GM12878 (cell line): ENCODE data around the gene SLC9C2. TPM values are rescaled to one million over a fixed set of nuclear protein-coding genes. Genes with fewer than 3 reads are reported as not detected.

ENCODE experiments used
- ATAC-seq: fragments of 200-7000 bp; cut with Tn5 transposase; 3 replicates; pipeline ENCODE4 v1.9.1; 2020; ENCODE audit warnings: mild to moderate bottlenecking, moderate library complexity
- BruUV-seq: library from RNA; stranded (reverse); fragments of 400-500 nt; replicated peaks from 2 replicates; lab custom pipeline; 2021; lab: Mats Ljungman, UMichigan
- CTCF ChIA-PET: fragments of 300-600 bp; sonication (Branson Sonifier 250); formaldehyde crosslinking; extraction: SDS; loops from one replicate; lab custom pipeline; 2021; ENCODE audit warnings: inconsistent platforms; lab: Yijun Ruan, JAX
- POLR2A ChIA-PET: fragments of 350-600 bp; formaldehyde crosslinking; extraction: SDS; loops from one replicate; lab custom pipeline; 2021; ENCODE audit warnings: inconsistent platforms; lab: Charles Lee
- RAD21 ChIA-PET: fragments of 300-600 bp; sonication (Branson Sonifier 250); formaldehyde crosslinking; loops from one replicate; lab custom pipeline; 2023; ENCODE audit warnings: antibody characterized with exemption; ENCODE audit not compliant: unreplicated experiment; lab: Charles Lee
- SMC1A ChIA-PET: fragments of 300-600 bp; sonication (Branson Sonifier 250); formaldehyde crosslinking; loops from one replicate; lab custom pipeline; 2023; ENCODE audit not compliant: unreplicated experiment, uncharacterized antibody; lab: Charles Lee
- DNase-seq: peaks from one replicate; pipeline ENCODE4 v3.0.0-alpha.2; 2011; ENCODE audit warnings: low read depth, low spot score
- FAIRE-seq: peaks from 3 replicates; lab custom pipeline; 2011; peaks lifted over from hg19 to GRCh38; lab: Jason Lieb, UNC
- H2AFZ ChIP-seq: 2 replicates; pipeline ENCODE4 v1.6.0; 2011; ENCODE audit warnings: low read depth, low read length, control low read depth; ENCODE audit not compliant: control insufficient read depth
- H3K27ac ChIP-seq: 2 replicates; pipeline ENCODE4 v1.5.1; 2011; ENCODE audit warnings: control low read depth; ENCODE audit not compliant: control insufficient read depth, insufficient read depth
- H3K27me3 ChIP-seq, 2 experiments: replicated peaks in 1 of 2; 2 replicates each; pipeline versions ENCODE4 v1.6.0 to v1.6.1; 2011; ENCODE audit warnings: low read length in 1 of 2; ENCODE audit not compliant: control insufficient read depth in 2 of 2, insufficient read depth in 2 of 2
- H3K36me3 ChIP-seq, 2 experiments: 2 replicates each; pipeline ENCODE4 v1.5.1; 2011; ENCODE audit warnings: low read length in 1 of 2; ENCODE audit not compliant: control insufficient read depth in 2 of 2, insufficient read depth in 2 of 2
- H3K4me1 ChIP-seq: 2 replicates; pipeline ENCODE4 v1.6.1; 2011; ENCODE audit warnings: mild to moderate bottlenecking, low read length, moderate library complexity, mixed read lengths; ENCODE audit not compliant: control insufficient read depth, insufficient read depth
- H3K4me2 ChIP-seq: 2 replicates; pipeline ENCODE4 v1.6.0; 2011; ENCODE audit warnings: control low read depth; ENCODE audit not compliant: control insufficient read depth, insufficient read depth
- H3K4me3 ChIP-seq: fragments of 200-600 bp; sonication (generic); 2 replicates; pipeline ENCODE4 v1.5.1; 2016
- H3K79me2 ChIP-seq: 2 replicates; pipeline ENCODE4 v1.6.0; 2011; ENCODE audit warnings: low read length; ENCODE audit not compliant: control insufficient read depth, insufficient read depth
- H3K9ac ChIP-seq: 2 replicates; pipeline ENCODE4 v1.8.0; 2011; ENCODE audit warnings: low read length, control low read depth, mixed read lengths; ENCODE audit not compliant: control insufficient read depth, insufficient read depth
- H3K9me3 ChIP-seq: replicated peaks from 3 replicates; pipeline ENCODE4 v1.5.1; 2011; ENCODE audit warnings: mild to moderate bottlenecking, low read length; ENCODE audit not compliant: control insufficient read depth, insufficient read depth
- H4K20me1 ChIP-seq: 2 replicates; pipeline ENCODE4 v1.6.0; 2011; ENCODE audit not compliant: control insufficient read depth, insufficient read depth
- CEBPB ChIP-seq, 2 experiments: fragments of 150-350 bp in 1 of 2; IDR thresholded peaks; 2 replicates each; pipeline ENCODE4 v1.6.1; 2012 to 2014; ENCODE audit warnings: low read depth in 2 of 2, low read length in 2 of 2, borderline replicate concordance in 1 of 2, inconsistent platforms in 1 of 2
- E4F1 ChIP-seq: fragments of 450-650 bp; IDR thresholded peaks from 2 replicates; pipeline ENCODE4 v1.6.1; 2018; ENCODE audit warnings: borderline replicate concordance, mild to moderate bottlenecking; ENCODE audit not compliant: partially characterized antibody
- EGR1 ChIP-seq, 2 experiments: IDR thresholded peaks; 1 replicate in 1 of 2; 2 replicates in 1 of 2; pipeline ENCODE4 v1.6.1; 2011 to 2012; ENCODE audit warnings: low read depth in 2 of 2, low read length in 2 of 2, borderline replicate concordance in 1 of 2, mild to moderate bottlenecking in 1 of 2, moderate library complexity in 1 of 2
- FOS ChIP-seq: IDR thresholded peaks from 3 replicates; pipeline ENCODE4 v1.6.1; 2011; ENCODE audit warnings: borderline replicate concordance; ENCODE audit not compliant: insufficient read length; ENCODE audit errors: extremely low read depth
- FOXM1 ChIP-seq: IDR thresholded peaks from 2 replicates; pipeline ENCODE4 v1.6.1; 2012; ENCODE audit warnings: low read depth, mild to moderate bottlenecking, inconsistent platforms, low read length, moderate library complexity
- IRF3 ChIP-seq: fragments of 450-650 bp; IDR thresholded peaks from 2 replicates; pipeline ENCODE4 v1.6.1; 2014; ENCODE audit warnings: mild to moderate bottlenecking
- KAT2A ChIP-seq: conservative IDR thresholded peaks from 2 replicates; pipeline ENCODE4 v1.6.1; 2011; ENCODE audit warnings: low read depth, low read length; ENCODE audit not compliant: control insufficient read depth
- KDM1A ChIP-seq: fragments of 200-600 bp; sonication (generic); IDR thresholded peaks from 2 replicates; pipeline ENCODE4 v1.6.1; 2016; ENCODE audit warnings: borderline replicate concordance
- MTA2 ChIP-seq: fragments of 450-650 bp; IDR thresholded peaks from 2 replicates; pipeline ENCODE4 v1.6.1; 2016; ENCODE audit warnings: low read depth, mild to moderate bottlenecking, moderate library complexity
- MYB ChIP-seq: fragments of 150-350 bp; IDR thresholded peaks from 2 replicates; pipeline ENCODE4 v1.6.1; 2014; ENCODE audit warnings: mild to moderate bottlenecking, low read depth, low read length, borderline replicate concordance
- NR2C2 ChIP-seq: IDR thresholded peaks from 2 replicates; pipeline ENCODE4 v1.6.1; 2011; ENCODE audit warnings: borderline replicate concordance, low read depth; ENCODE audit not compliant: control insufficient read depth, insufficient read length
- SREBF1 ChIP-seq: IDR thresholded peaks from 2 replicates; pipeline ENCODE4 v1.6.1; 2012; ENCODE audit warnings: mild to moderate bottlenecking, low read length
- WGBS: methylation state at CpG from one replicate; pipeline ENCODE4 v1.1.6; 2016; ENCODE audit warnings: low lambda C conversion rate; ENCODE audit not compliant: insufficient replicate concordance, insufficient coverage; ENCODE audit errors: missing lambda C conversion rate; 5-methylcytosine and 5-hydroxymethylcytosine counted together
- in situ Hi-C: fragments of 300-500 bp; cut with MboI; formaldehyde crosslinking; loops from 9 replicates; pipeline ENCODE4 v1.14.3; 2018; ENCODE audit warnings: mixed read lengths
- intact Hi-C: fragments of 100-400 bp; cut with micrococcal nuclease; formaldehyde crosslinking; loops from one replicate; pipeline ENCODE4 v1.14.2; 2022; ENCODE audit not compliant: unreplicated experiment
- polyA plus RNA-seq, 11 experiments: library from polyadenylated mRNA; depleted of rRNA in 4 of 11; unstranded in 6 of 11; stranded (reverse) in 5 of 11; fragments of >200 nt; fragmentation: Nextera tagmentation in 4 of 11; fragmentation: Illumina TruSeq in 1 of 11; extraction: Ambion mirVana in 4 of 11; extraction: Trizol in 1 of 11; gene quantifications; 1 replicate in 1 of 11; 2 replicates in 10 of 11; pipeline versions ENCODE4 v1.2.1 to v1.2.3, GENCODE V29; 2011 to 2016; ENCODE audit warnings: inconsistent platforms in 2 of 11, missing spikeins in 2 of 11, low read depth in 1 of 11
- total RNA-seq, 4 experiments: library from RNA; depleted of rRNA in 3 of 4; stranded (reverse); fragments of >200 nt in 3 of 4; fragmentation: Illumina TruSeq in 1 of 4; extraction: Trizol in 1 of 4; gene quantifications; 2 replicates each; pipeline versions ENCODE4 v1.2.1 to v1.2.3, GENCODE V29; 2013 to 2021
- TF ChIP-seq, protein P1 (sequence below): IDR thresholded peaks from 2 replicates; pipeline ENCODE4 v1.6.1; 2012; ENCODE audit warnings: improper control_type of control experiment, low read depth, low read length; ENCODE audit not compliant: insufficient replicate concordance

The SLC9C2 gene
- total and polyA plus RNA-seq, 10 of the 15 experiments (the other 5 are each of a cell fraction or from before 2014, with no cell fraction given) = not detected

GRCh38 chr1:173481195-173481772 is 121.6 kb downstream of the SLC9C2 start (continued):
- TF ChIP-seq CEBPB (IDR thresholded peaks at IDR 0.05; ENCODE audit: borderline replicate concordance in 1 of 2, low read depth in 2 of 2, low read length in 2 of 2) = no peak
- TF ChIP-seq KAT2A = no peak
- no peak for TF ChIP-seq FOS
- TF ChIP-seq EGR1 (IDR thresholded peaks at IDR 0.05; ENCODE audit: borderline replicate concordance in 1 of 2, low read depth in 2 of 2, low read length in 2 of 2) = no peak
- no peak for TF ChIP-seq FOXM1

DNA sequence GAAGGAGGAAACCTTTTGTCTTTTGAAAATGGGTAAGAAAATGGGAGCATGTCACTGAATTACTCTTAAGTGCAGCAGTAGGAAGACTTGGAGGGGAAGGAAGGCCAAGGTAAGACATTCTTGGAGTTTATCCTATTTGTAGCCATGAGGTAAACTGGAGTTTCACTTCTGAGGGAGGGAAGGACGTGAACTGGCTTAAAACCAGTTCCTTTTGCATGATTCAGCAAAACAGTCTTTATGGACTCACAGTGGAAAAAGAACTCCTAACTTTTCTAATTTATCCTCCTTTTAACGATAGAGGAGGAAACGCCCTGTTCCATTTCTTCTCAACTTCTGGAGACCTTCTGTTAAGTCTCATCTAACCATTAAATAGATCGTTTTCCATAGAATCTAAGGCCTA is 123.2 kb downstream of the SLC9C2 start:
- ATAC-seq (no peak), DNase-seq (no peak), FAIRE-seq (no peak)
- in situ Hi-C loops = no loop called here
- no peak overlapping the region for H2AFZ ChIP-seq
- H3K27ac ChIP-seq = no peak overlapping the region
- no peaks in the 10 kb centered on the region for H3K27me3 ChIP-seq
- BruUV-seq = no TSS peak
- WGBS = 95% methylated on average over 4 of the region's 4 CpGs
- H3K9ac ChIP-seq = peak overlapping the region; percentile 24; the same call in 1 of the 2 replicates
- H3K36me3 ChIP-seq = peaks cover 2 to 13% of the 10 kb centered on the region in 2 experiments; a peak in 3 of 4 replicates
- H3K9me3 ChIP-seq = no peaks in the 10 kb centered on the region
- POLR2A ChIA-PET = no interaction called here
- peaks cover 12% of the 10 kb centered on the region for H3K4me1 ChIP-seq
- peak overlapping the region; percentile 94; the same call in 1 of the 2 replicates for H3K4me3 ChIP-seq
- H4K20me1 ChIP-seq = no peaks in the 10 kb centered on the region
- SMC1A ChIA-PET = interaction anchor here (1.1 to 2.6 kb wide), 5 partner anchors 27 to 62 kb away, joined by 4 to 8 read pairs (median 5); no protein-coding TSS in a partner anchor
- CTCF ChIA-PET = no interaction called here
- RAD21 ChIA-PET = no interaction called here
- H3K79me2 ChIP-seq = peaks cover 41% of the 10 kb centered on the region
- intact Hi-C loops = no loop called here
- H3K4me2 ChIP-seq = peak overlapping the region; percentile 93
- no peak for TF ChIP-seq MTA2
- no peak for TF ChIP-seq SREBF1
- no peak for TF ChIP-seq E4F1
- TF ChIP-seq MYB = no peak
- TF ChIP-seq, protein P1, sequence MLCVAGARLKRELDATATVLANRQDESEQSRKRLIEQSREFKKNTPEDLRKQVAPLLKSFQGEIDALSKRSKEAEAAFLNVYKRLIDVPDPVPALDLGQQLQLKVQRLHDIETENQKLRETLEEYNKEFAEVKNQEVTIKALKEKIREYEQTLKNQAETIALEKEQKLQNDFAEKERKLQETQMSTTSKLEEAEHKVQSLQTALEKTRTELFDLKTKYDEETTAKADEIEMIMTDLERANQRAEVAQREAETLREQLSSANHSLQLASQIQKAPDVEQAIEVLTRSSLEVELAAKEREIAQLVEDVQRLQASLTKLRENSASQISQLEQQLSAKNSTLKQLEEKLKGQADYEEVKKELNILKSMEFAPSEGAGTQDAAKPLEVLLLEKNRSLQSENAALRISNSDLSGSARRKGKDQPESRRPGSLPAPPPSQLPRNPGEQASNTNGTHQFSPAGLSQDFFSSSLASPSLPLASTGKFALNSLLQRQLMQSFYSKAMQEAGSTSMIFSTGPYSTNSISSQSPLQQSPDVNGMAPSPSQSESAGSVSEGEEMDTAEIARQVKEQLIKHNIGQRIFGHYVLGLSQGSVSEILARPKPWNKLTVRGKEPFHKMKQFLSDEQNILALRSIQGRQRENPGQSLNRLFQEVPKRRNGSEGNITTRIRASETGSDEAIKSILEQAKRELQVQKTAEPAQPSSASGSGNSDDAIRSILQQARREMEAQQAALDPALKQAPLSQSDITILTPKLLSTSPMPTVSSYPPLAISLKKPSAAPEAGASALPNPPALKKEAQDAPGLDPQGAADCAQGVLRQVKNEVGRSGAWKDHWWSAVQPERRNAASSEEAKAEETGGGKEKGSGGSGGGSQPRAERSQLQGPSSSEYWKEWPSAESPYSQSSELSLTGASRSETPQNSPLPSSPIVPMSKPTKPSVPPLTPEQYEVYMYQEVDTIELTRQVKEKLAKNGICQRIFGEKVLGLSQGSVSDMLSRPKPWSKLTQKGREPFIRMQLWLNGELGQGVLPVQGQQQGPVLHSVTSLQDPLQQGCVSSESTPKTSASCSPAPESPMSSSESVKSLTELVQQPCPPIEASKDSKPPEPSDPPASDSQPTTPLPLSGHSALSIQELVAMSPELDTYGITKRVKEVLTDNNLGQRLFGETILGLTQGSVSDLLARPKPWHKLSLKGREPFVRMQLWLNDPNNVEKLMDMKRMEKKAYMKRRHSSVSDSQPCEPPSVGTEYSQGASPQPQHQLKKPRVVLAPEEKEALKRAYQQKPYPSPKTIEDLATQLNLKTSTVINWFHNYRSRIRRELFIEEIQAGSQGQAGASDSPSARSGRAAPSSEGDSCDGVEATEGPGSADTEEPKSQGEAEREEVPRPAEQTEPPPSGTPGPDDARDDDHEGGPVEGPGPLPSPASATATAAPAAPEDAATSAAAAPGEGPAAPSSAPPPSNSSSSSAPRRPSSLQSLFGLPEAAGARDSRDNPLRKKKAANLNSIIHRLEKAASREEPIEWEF = no peak
- TF ChIP-seq KDM1A = no peak
- TF ChIP-seq IRF3 = no peak
- no peak for TF ChIP-seq NR2C2
